B cell (primary cell): ENCODE results near the gene SNRPD3. TPM values are rescaled to one million over a fixed set of nuclear protein-coding genes. Genes with fewer than 3 reads are reported as not detected.
"Not testable (repeated sequence)": the region's sequence is repeated elsewhere in the genome, so short reads cannot be mapped to it uniquely, and the experiment has no call there.

Experiments
- ATAC-seq: fragments of 200-7000 bp; cut with Tn5 transposase; one replicate; pipeline ENCODE4 v1.10.0; 2021; ENCODE audit warnings: low read depth, mild to moderate bottlenecking, moderate number of reproducible peaks, moderate library complexity
- CTCF ChIA-PET: fragments of 350-600 bp; sonication (Branson Sonifier 250); formaldehyde crosslinking; loops from one replicate; lab custom pipeline; 2021; ENCODE audit warnings: antibody characterized with exemption, inconsistent platforms; lab: Charles Lee
- POLR2A ChIA-PET: fragments of 350-600 bp; sonication (Branson Sonifier 250); formaldehyde crosslinking; loops from one replicate; lab custom pipeline; 2021; ENCODE audit warnings: antibody characterized with exemption; lab: Charles Lee
- DNase-seq: peaks from one replicate; pipeline ENCODE4 v3.0.0; 2013
- H2AFZ ChIP-seq: 2 replicates; pipeline ENCODE4 v1.6.1; 2012; ENCODE audit warnings: mild to moderate bottlenecking, low read depth, low read length; ENCODE audit not compliant: insufficient read depth, poor library complexity, severe bottlenecking
- H3K27ac ChIP-seq, 2 donors: 1 replicate in 1 of 2; 2 replicates in 1 of 2; pipeline ENCODE4 v1.5.1; 2012 to 2013; ENCODE audit warnings: low read length in 2 of 2, mild to moderate bottlenecking in 2 of 2, moderate library complexity in 1 of 2
- H3K27me3 ChIP-seq, 4 experiments: fragments of 200-600 bp in 1 of 4; sonication (generic) in 1 of 4; replicated peaks in 1 of 4; 1 replicate in 2 of 4; 2 replicates in 2 of 4; pipeline versions ENCODE4 v1.6.1 to v1.7.0; 2013 to 2016; ENCODE audit warnings: low read length in 3 of 4, mild to moderate bottlenecking in 2 of 4, mixed read lengths in 1 of 4, moderate library complexity in 1 of 4; ENCODE audit not compliant: insufficient read depth in 4 of 4, control insufficient read depth in 3 of 4; ENCODE audit errors: control extremely low read depth in 1 of 4
- H3K36me3 ChIP-seq, 2 experiments: replicated peaks in 1 of 2; 1 replicate in 1 of 2; 2 replicates in 1 of 2; pipeline versions ENCODE4 v1.6.1 to v1.7.1; 2013; ENCODE audit warnings: low read length in 1 of 2; ENCODE audit not compliant: insufficient read depth in 2 of 2, control insufficient read depth in 1 of 2; ENCODE audit errors: control extremely low read depth in 1 of 2, extremely low read depth in 1 of 2
- H3K4me1 ChIP-seq, 2 donors: fragments of 200-600 bp in 1 of 2; sonication (generic) in 1 of 2; 1 replicate in 1 of 2; 2 replicates in 1 of 2; pipeline versions ENCODE4 v1.5.1 to v1.6.1; 2013 to 2017; ENCODE audit warnings: low read length in 2 of 2; ENCODE audit not compliant: control insufficient read depth in 2 of 2, insufficient read depth in 2 of 2
- H3K4me2 ChIP-seq: replicated peaks from 2 replicates; pipeline ENCODE3; 2012; ENCODE audit warnings: mild to moderate bottlenecking, low read depth, low read length; ENCODE audit not compliant: poor library complexity, severe bottlenecking
- H3K4me3 ChIP-seq, 5 experiments: fragments of 200-600 bp in 1 of 5; sonication (generic) in 1 of 5; 1 replicate in 3 of 5; 2 replicates in 2 of 5; pipeline versions ENCODE4 v1.5.1 to v1.7.0; 2011 to 2016; ENCODE audit warnings: low read length in 4 of 5, mild to moderate bottlenecking in 4 of 5, low read depth in 2 of 5, control low read depth in 1 of 5, moderate library complexity in 1 of 5; ENCODE audit not compliant: insufficient read depth in 1 of 5; ENCODE audit errors: control extremely low read depth in 1 of 5, extremely low read depth in 1 of 5
- H3K79me2 ChIP-seq: fragments of 200-600 bp; sonication (generic); one replicate; pipeline ENCODE4 v1.6.0; 2016; ENCODE audit warnings: low read length; ENCODE audit not compliant: control insufficient read depth, insufficient read depth
- H3K9ac ChIP-seq: fragments of 200-600 bp; sonication (generic); 2 replicates; pipeline ENCODE4 v1.6.1; 2017; ENCODE audit warnings: mild to moderate bottlenecking, low read length, moderate library complexity
- H3K9me3 ChIP-seq, 3 donors: one replicate each; pipeline versions ENCODE4 v1.6.1 to v1.7.1; 2013; ENCODE audit warnings: low read length in 2 of 3; ENCODE audit not compliant: control insufficient read depth in 2 of 3, insufficient read depth in 1 of 3; ENCODE audit errors: control extremely low read depth in 1 of 3
- H4K20me1 ChIP-seq: 2 replicates; pipeline ENCODE4 v1.6.0; 2012; ENCODE audit warnings: mild to moderate bottlenecking, low read length; ENCODE audit not compliant: insufficient read depth, control insufficient read depth, poor library complexity, severe bottlenecking
- H3K27ac Mint-ChIP-seq: one replicate; pipeline ENCODE4 v1.8.0; 2021; ENCODE audit warnings: mixed read lengths
- H3K27me3 Mint-ChIP-seq: one replicate; pipeline ENCODE4 v1.8.0; 2021; ENCODE audit warnings: mixed read lengths
- H3K4me1 Mint-ChIP-seq: one replicate; pipeline ENCODE4 v1.8.0; 2021; ENCODE audit warnings: mixed read lengths
- H3K4me3 Mint-ChIP-seq: one replicate; pipeline ENCODE4 v1.8.0; 2021; ENCODE audit warnings: mixed read lengths
- H3K9me3 Mint-ChIP-seq: one replicate; pipeline ENCODE4 v1.8.0; 2022; ENCODE audit warnings: mixed read lengths; ENCODE audit not compliant: insufficient read depth
- WGBS: methylation state at CpG from one replicate; pipeline ENCODE4 v1.1.5; 2013; ENCODE audit warnings: missing lambda C conversion rate; ENCODE audit not compliant: insufficient coverage; 5-methylcytosine and 5-hydroxymethylcytosine counted together
- intact Hi-C: fragments of 100-400 bp; cut with micrococcal nuclease; formaldehyde crosslinking; loops from one replicate; pipeline ENCODE4 v1.10.0; 2022
- polyA plus RNA-seq: library from polyadenylated mRNA; depleted of rRNA; stranded (reverse); fragments of >200 nt; gene quantifications from 2 replicates; pipeline ENCODE4 v1.2.3, GENCODE V29; 2012
- total RNA-seq, 2 donors: library from RNA; stranded (reverse); fragments of 120-200 nt in 1 of 2; gene quantifications; 1 replicate in 1 of 2; 2 replicates in 1 of 2; pipeline versions ENCODE4 v1.2.3 to v1.2.4, GENCODE V29; 2013 to 2022
- TF ChIP-seq, protein P1 (sequence below): fragments of 200-600 bp; IDR thresholded peaks from one replicate; pipeline ENCODE4 v1.8.0; 2022; ENCODE audit warnings: antibody characterized with exemption, mild to moderate bottlenecking

The SNRPD3 gene
- total and polyA plus RNA-seq, 2 donors (not counting 1 experiment from before 2014, with no cell fraction given), result 76.7 to 165 TPM

DNA sequence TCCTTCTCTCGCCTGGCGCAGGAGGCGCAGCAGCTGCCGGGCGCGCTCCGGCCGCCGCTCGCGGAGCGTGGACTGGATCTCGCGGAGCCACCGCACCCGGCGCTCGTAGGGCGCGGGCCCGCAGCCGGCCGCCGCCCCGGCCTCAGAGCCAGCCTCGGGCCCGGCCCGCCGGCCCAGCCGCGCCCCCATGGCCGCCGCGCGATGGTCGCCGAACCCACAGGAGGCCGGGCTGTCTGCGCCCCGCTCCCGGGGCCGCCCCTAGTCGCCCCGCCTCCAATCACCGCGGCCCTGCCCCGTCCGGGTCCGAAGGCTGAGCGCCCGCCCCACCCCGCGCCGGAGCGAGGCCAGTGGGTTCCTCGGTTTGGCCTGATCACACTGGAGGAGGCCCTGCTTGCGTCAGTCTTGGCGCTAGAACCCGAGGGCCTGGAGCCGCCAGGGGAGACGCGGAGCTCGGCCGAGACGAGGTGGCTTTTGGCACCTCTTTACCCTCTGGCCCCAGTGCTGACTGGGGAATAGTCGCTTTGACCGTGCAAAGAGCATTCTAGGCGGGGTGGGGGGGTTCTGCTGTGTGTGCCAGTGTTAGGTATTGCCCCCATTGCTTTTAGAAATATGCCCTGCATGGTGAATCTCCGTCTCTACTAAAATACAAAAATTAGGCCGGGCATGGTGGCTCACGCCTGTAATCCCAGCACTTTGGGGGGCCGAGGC lies 37.2 kb downstream of the SNRPD3 start, which contains the start of gene LRRC75B:
LRRC75B (minus strand) TSS at position 223 of the 708 bp plus-strand sequence; CDS start at position 189, 34 bp downstream.
- intact Hi-C loops, result no loop called here
- H3K4me3 Mint-ChIP-seq, result peak within 1 kb of the TSS; percentile 90
- H3K9ac ChIP-seq, result peak within 1 kb of the TSS; percentile 55
- no peaks in the 10 kb centered on the region for H3K79me2 ChIP-seq
- H3K27ac Mint-ChIP-seq, result peak within 1 kb of the TSS; percentile 56
- peaks cover 5% of the 10 kb centered on the region for H3K27me3 Mint-ChIP-seq
- 6% methylated on average over 72 of the region's 72 CpGs for whole genome bisulfite sequencing
- peak within 1 kb of the TSS; percentile 87 for H3K4me2 ChIP-seq
- peaks cover 0 to 5% (median 0%) of the 10 kb centered on the region in 3 donors for H3K9me3 ChIP-seq
- ATAC-seq (peak; percentile 80), DNase-seq (peak; percentile 32)
- POLR2A ChIA-PET, result interaction anchor here (0.7 kb wide), 1 partner anchor 95 kb away, joined by 3 read pairs; no protein-coding TSS in a partner anchor
- CTCF ChIA-PET, result interaction anchor here (0.7 kb wide), 1 partner anchor 1056 kb away, joined by 3 read pairs; no protein-coding TSS in a partner anchor
- peaks cover 2 to 15% of the 10 kb centered on the region in 2 donors for H3K4me1 ChIP-seq
- H4K20me1 ChIP-seq, result no peaks in the 10 kb centered on the region
- no peaks in the 10 kb centered on the region for H3K36me3 ChIP-seq
- TF ChIP-seq, protein P1, sequence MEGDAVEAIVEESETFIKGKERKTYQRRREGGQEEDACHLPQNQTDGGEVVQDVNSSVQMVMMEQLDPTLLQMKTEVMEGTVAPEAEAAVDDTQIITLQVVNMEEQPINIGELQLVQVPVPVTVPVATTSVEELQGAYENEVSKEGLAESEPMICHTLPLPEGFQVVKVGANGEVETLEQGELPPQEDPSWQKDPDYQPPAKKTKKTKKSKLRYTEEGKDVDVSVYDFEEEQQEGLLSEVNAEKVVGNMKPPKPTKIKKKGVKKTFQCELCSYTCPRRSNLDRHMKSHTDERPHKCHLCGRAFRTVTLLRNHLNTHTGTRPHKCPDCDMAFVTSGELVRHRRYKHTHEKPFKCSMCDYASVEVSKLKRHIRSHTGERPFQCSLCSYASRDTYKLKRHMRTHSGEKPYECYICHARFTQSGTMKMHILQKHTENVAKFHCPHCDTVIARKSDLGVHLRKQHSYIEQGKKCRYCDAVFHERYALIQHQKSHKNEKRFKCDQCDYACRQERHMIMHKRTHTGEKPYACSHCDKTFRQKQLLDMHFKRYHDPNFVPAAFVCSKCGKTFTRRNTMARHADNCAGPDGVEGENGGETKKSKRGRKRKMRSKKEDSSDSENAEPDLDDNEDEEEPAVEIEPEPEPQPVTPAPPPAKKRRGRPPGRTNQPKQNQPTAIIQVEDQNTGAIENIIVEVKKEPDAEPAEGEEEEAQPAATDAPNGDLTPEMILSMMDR, result no peak
- peaks cover 0 to 20% (median 0%) of the 10 kb centered on the region in 4 experiments for H3K27me3 ChIP-seq
- peaks cover 7% of the 10 kb centered on the region for H3K4me1 Mint-ChIP-seq
- H3K9me3 Mint-ChIP-seq, result no peaks in the 10 kb centered on the region
- H3K4me3 ChIP-seq, result peak within 1 kb of the TSS in 4 of 5 experiments; percentile 15 to 53 (median 48)
- peak within 1 kb of the TSS; percentile 72 for H2AFZ ChIP-seq
- H3K27ac ChIP-seq, result no peak within 1 kb of the TSS

DNA sequence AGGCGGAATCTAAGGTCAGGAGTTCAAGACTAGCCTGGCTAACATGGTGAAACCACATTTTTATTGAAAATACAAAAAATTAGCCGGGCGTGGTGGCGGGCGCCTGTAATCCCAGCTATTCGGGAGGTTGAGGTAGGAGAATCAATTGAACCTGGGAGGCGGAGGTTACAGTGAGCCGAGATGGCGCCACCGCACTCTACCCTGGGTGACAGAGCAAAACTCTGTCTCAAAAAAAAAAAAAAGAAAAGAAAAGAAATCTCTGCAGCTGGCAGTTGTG lies 37.7 kb downstream of the SNRPD3 start:
- H3K27me3 Mint-ChIP-seq, H3K9me3 ChIP-seq, H3K9me3 Mint-ChIP-seq, H3K27ac ChIP-seq, DNase-seq, intact Hi-C loops, H3K4me1 Mint-ChIP-seq, H3K27ac Mint-ChIP-seq, H3K79me2 ChIP-seq, H4K20me1 ChIP-seq, H3K4me3 ChIP-seq, H3K9ac ChIP-seq, ATAC-seq, H3K36me3 ChIP-seq: not testable (repeated sequence)
- peaks cover 0 to 20% (median 0%) of the 10 kb centered on the region in 4 experiments for H3K27me3 ChIP-seq
- H3K4me2 ChIP-seq, result peak overlapping the region; percentile 87
- peaks cover 2 to 15% of the 10 kb centered on the region in 2 donors for H3K4me1 ChIP-seq
- H2AFZ ChIP-seq, result peak overlapping the region; percentile 72
- WGBS, result 98% methylated on average over 6 of the region's 10 CpGs
- CTCF ChIA-PET, result interaction anchor here (0.7 kb wide), 1 partner anchor 1055 kb away, joined by 3 read pairs; no protein-coding TSS in a partner anchor
- H3K4me3 Mint-ChIP-seq, result peak overlapping the region; percentile 70
- POLR2A ChIA-PET, result interaction anchor here (0.7 kb wide), 1 partner anchor 95 kb away, joined by 3 read pairs; no protein-coding TSS in a partner anchor
